ENCODE results near the gene PSD2. TPM values are rescaled to one million over a fixed set of nuclear protein-coding genes. Genes with fewer than 3 reads are reported as not detected.

The PSD2 gene
- total and polyA plus RNA-seq, 2 experiments from 2014 or later, result 0.08 to 0.10 TPM

- TF ChIP-seq CTCF (conservative IDR thresholded peaks at IDR 0.05; ENCODE audit: low read depth in 2 of 2), result no peak
- TF ChIP-seq, protein P1, sequence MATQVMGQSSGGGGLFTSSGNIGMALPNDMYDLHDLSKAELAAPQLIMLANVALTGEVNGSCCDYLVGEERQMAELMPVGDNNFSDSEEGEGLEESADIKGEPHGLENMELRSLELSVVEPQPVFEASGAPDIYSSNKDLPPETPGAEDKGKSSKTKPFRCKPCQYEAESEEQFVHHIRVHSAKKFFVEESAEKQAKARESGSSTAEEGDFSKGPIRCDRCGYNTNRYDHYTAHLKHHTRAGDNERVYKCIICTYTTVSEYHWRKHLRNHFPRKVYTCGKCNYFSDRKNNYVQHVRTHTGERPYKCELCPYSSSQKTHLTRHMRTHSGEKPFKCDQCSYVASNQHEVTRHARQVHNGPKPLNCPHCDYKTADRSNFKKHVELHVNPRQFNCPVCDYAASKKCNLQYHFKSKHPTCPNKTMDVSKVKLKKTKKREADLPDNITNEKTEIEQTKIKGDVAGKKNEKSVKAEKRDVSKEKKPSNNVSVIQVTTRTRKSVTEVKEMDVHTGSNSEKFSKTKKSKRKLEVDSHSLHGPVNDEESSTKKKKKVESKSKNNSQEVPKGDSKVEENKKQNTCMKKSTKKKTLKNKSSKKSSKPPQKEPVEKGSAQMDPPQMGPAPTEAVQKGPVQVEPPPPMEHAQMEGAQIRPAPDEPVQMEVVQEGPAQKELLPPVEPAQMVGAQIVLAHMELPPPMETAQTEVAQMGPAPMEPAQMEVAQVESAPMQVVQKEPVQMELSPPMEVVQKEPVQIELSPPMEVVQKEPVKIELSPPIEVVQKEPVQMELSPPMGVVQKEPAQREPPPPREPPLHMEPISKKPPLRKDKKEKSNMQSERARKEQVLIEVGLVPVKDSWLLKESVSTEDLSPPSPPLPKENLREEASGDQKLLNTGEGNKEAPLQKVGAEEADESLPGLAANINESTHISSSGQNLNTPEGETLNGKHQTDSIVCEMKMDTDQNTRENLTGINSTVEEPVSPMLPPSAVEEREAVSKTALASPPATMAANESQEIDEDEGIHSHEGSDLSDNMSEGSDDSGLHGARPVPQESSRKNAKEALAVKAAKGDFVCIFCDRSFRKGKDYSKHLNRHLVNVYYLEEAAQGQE (IDR thresholded peaks at IDR 0.05; ENCODE audit: unreplicated experiment), result no peak
- TF ChIP-seq POLR2AphosphoS5 (IDR thresholded peaks at IDR 0.05; ENCODE audit: low read depth), result no peak
- TF ChIP-seq, protein P2, sequence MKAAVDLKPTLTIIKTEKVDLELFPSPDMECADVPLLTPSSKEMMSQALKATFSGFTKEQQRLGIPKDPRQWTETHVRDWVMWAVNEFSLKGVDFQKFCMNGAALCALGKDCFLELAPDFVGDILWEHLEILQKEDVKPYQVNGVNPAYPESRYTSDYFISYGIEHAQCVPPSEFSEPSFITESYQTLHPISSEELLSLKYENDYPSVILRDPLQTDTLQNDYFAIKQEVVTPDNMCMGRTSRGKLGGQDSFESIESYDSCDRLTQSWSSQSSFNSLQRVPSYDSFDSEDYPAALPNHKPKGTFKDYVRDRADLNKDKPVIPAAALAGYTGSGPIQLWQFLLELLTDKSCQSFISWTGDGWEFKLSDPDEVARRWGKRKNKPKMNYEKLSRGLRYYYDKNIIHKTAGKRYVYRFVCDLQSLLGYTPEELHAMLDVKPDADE (IDR thresholded peaks at IDR 0.05), result no peak
- TF ChIP-seq CREB1 (CRISPR knock-in tag; IDR thresholded peaks at IDR 0.05; ENCODE audit: low read depth), result no peak
These were observed 67.8 kb downstream of the PSD2 start (continued) for GRCh38 chr5:139863361-139863760.

- H3K9me2 ChIP-seq (ENCODE audit: insufficient read depth), result no peaks in the 10 kb centered on the region
- Mint-ChIP-seq H3K27me3 (ENCODE audit: insufficient read depth, low read depth, poor library complexity) (peaks cover 8% of the 10 kb centered on the region), H3K4me1 (peaks cover 9% of the 10 kb centered on the region; the same call in 2 of the 3 replicates), H3K36me3 (ENCODE audit: low read depth) (no peaks in the 10 kb centered on the region), H3K9me3 (no peaks in the 10 kb centered on the region), H3K27ac (no peak overlapping the region), H3K4me3 (no peak overlapping the region; the same call in 2 of the 3 replicates)
- H3K4me1 ChIP-seq (ENCODE audit: insufficient read depth), result 0 out of 2 replicates have a peak, but pooled peaks cover 4% of the 10 kb centered on the region
- no peaks in the 10 kb centered on the region for H3K36me3 ChIP-seq (ENCODE audit: insufficient read depth)
- no peak overlapping the region for H3K4me2 ChIP-seq
- H4K20me1 ChIP-seq (replicated peaks; ENCODE audit: insufficient read depth), result no peaks in the 10 kb centered on the region
- ATAC-seq, result peak; percentile 82
- TF ChIP-seq CTCF (conservative IDR thresholded peaks at IDR 0.05; ENCODE audit: low read depth in 2 of 2) (peak; percentile 83 to 86), STAT1 (IDR thresholded peaks at IDR 0.05; ENCODE audit: unreplicated experiment) (no peak)
- no peaks in the 10 kb centered on the region for H3K79me2 ChIP-seq (replicated peaks; ENCODE audit: insufficient read depth)
- H3F3A ChIP-seq (replicated peaks; ENCODE audit: low read depth), result no peaks in the 10 kb centered on the region
- peak; percentile 85 for DNase-seq (ENCODE audit: low spot score)
- H3K27ac ChIP-seq (ENCODE audit: low read depth), result no peak overlapping the region
- no peaks in the 10 kb centered on the region; the same call in 1 of the 2 replicates for H3K27me3 ChIP-seq (ENCODE audit: insufficient read depth)
- H2AFZ ChIP-seq, result peak overlapping the region; percentile 78
- H3K4me3 ChIP-seq, result no peak overlapping the region
These were observed 68.4 kb downstream of the PSD2 start for GRCh38 chr5:139863855-139864558.
